ENCODE measurements around the gene NRBF2. TPM values are rescaled to one million over a fixed set of nuclear protein-coding genes. Genes with fewer than 3 reads are reported as not detected.

NRBF2 gene
- total and polyA plus RNA-seq, 9 of the 15 experiments (the other 6 are each of a cell fraction or from before 2014, with no cell fraction given): 20.8 to 52.1 (median 30.5) TPM

- TF ChIP-seq ZNF740 (CRISPR knock-in tag; IDR thresholded peaks at IDR 0.05) (no peak), ZNF740 (tag; IDR thresholded peaks at IDR 0.05) (peak in 1 of 2 experiments; percentile 66; a peak in 1 of 4 replicates), ZNF766 (CRISPR knock-in tag; conservative IDR thresholded peaks at IDR 0.05) (peak; percentile 66; the same call in 1 of the 2 replicates), NR2C2 (CRISPR knock-in tag; IDR thresholded peaks at IDR 0.05) (no peak), NR2C2 (tag; IDR thresholded peaks at IDR 0.05) (peak; percentile 86), RAD21 (CRISPR knock-in tag; conservative IDR thresholded peaks at IDR 0.05 in 1 of 2, IDR thresholded peaks at IDR 0.05 in 1 of 2) (peak; percentile 15 to 16; a peak in 1 of 4 replicates), ZBTB17 (CRISPR knock-in tag; IDR thresholded peaks at IDR 0.05) (peak; percentile 56; the same call in 1 of the 2 replicates), ZNF282 (CRISPR knock-in tag; IDR thresholded peaks at IDR 0.05) (no peak), PKNOX1 (IDR thresholded peaks at IDR 0.05) (0 out of 2 replicates have a peak, but pooled peaks have one; percentile 20), ELF1 (tag; IDR thresholded peaks at IDR 0.05) (no peak), KLF6 (CRISPR knock-in tag; IDR thresholded peaks at IDR 0.05; ENCODE audit: borderline replicate concordance) (peak; percentile 64; the same call in 1 of the 2 replicates)
These were observed 18.9 kb upstream of the NRBF2 start (continued) for GRCh38 chr10:63114031-63114814.
